Progenitor cell of endocrine pancreas (in vitro differentiated cells): ENCODE data around the gene CRELD2. TPM values are rescaled to one million over a fixed set of nuclear protein-coding genes. Genes with fewer than 3 reads are reported as not detected.

Source experiments
- DNase-seq: peaks from one replicate; pipeline ENCODE4 v3.0.0; 2021; ENCODE audit warnings: low spot score; ENCODE audit not compliant: unreplicated experiment
- H3K27ac Mint-ChIP-seq: 2 replicates; pipeline ENCODE4 v1.8.0; 2021; ENCODE audit warnings: mild to moderate bottlenecking, moderate library complexity, mixed read lengths
- H3K27me3 Mint-ChIP-seq: 2 replicates; pipeline ENCODE4 v1.8.0; 2021; ENCODE audit warnings: mixed read lengths
- H3K36me3 Mint-ChIP-seq: 2 replicates; pipeline ENCODE4 v1.8.0; 2022; ENCODE audit warnings: mixed read lengths; ENCODE audit not compliant: insufficient read depth
- H3K4me1 Mint-ChIP-seq: 2 replicates; pipeline ENCODE4 v1.8.0; 2021; ENCODE audit warnings: low read depth, mixed read lengths
- H3K4me3 Mint-ChIP-seq: 2 replicates; pipeline ENCODE4 v1.8.0; 2021; ENCODE audit warnings: low read depth, mild to moderate bottlenecking, moderate library complexity, mixed read lengths
- H3K9me3 Mint-ChIP-seq: 2 replicates; pipeline ENCODE4 v1.8.0; 2021; ENCODE audit warnings: low read depth, mixed read lengths
- total RNA-seq: library from RNA; stranded (reverse); gene quantifications from 2 replicates; pipeline ENCODE4 v1.2.1, GENCODE V29; 2021
- TF ChIP-seq, protein P1 (sequence below): fragments of 200-600 bp; sonication (generic); IDR thresholded peaks from one replicate; pipeline ENCODE4 v1.5.0; 2021; ENCODE audit warnings: antibody characterized with exemption, mild to moderate bottlenecking; ENCODE audit not compliant: unreplicated experiment

Gene CRELD2
- total RNA-seq, 1 donor from 2014 or later, result 42.2 TPM

- no peak overlapping the region for H3K27ac Mint-ChIP-seq
- peaks cover 72% of the 10 kb centered on the region for H3K36me3 Mint-ChIP-seq
- H3K9me3 Mint-ChIP-seq, result peaks cover 4% of the 10 kb centered on the region
Observed at GRCh38 chr22:49884503-49885260, 33.8 kb upstream of the CRELD2 start.

GRCh38 chr22:49885281-49885680, 33.2 kb upstream of the CRELD2 start:
- DNase-seq, result no peak
- Mint-ChIP-seq H3K27ac (no peak overlapping the region), H3K4me1 (no peaks in the 10 kb centered on the region), H3K9me3 (peaks cover 4% of the 10 kb centered on the region), H3K4me3 (no peak overlapping the region), H3K36me3 (peaks cover 72% of the 10 kb centered on the region), H3K27me3 (no peaks in the 10 kb centered on the region)
- TF ChIP-seq, protein P1, sequence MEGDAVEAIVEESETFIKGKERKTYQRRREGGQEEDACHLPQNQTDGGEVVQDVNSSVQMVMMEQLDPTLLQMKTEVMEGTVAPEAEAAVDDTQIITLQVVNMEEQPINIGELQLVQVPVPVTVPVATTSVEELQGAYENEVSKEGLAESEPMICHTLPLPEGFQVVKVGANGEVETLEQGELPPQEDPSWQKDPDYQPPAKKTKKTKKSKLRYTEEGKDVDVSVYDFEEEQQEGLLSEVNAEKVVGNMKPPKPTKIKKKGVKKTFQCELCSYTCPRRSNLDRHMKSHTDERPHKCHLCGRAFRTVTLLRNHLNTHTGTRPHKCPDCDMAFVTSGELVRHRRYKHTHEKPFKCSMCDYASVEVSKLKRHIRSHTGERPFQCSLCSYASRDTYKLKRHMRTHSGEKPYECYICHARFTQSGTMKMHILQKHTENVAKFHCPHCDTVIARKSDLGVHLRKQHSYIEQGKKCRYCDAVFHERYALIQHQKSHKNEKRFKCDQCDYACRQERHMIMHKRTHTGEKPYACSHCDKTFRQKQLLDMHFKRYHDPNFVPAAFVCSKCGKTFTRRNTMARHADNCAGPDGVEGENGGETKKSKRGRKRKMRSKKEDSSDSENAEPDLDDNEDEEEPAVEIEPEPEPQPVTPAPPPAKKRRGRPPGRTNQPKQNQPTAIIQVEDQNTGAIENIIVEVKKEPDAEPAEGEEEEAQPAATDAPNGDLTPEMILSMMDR, result no peak

More at GRCh38 chr22:49884503-49885260, 33.8 kb upstream of the CRELD2 start:
- H3K4me3 Mint-ChIP-seq, result no peak overlapping the region
- no peak for DNase-seq
- no peaks in the 10 kb centered on the region for H3K4me1 Mint-ChIP-seq
- TF ChIP-seq, protein P1, result no peak
- no peaks in the 10 kb centered on the region for H3K27me3 Mint-ChIP-seq

DNA sequence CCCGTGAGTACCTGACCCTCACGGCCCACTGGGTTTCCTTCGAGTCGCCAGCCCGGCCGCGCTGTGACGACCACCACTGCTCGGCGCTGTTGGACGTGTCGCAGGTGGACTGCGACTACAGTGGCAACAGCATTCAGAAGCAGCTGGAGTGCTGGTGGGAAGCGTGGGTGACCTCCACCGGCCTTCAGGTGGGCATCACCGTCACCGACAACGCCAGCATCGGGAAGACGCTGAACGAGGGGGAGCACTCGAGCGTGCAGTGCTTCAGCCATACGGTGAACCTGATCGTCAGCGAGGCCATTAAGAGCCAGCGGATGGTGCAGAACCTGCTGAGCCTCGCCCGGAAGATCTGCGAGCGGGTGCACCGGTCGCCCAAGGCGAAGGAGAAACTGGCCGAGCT, 32.6 kb upstream of the CRELD2 start:
- H3K4me3 Mint-ChIP-seq, result no peak overlapping the region

DNA sequence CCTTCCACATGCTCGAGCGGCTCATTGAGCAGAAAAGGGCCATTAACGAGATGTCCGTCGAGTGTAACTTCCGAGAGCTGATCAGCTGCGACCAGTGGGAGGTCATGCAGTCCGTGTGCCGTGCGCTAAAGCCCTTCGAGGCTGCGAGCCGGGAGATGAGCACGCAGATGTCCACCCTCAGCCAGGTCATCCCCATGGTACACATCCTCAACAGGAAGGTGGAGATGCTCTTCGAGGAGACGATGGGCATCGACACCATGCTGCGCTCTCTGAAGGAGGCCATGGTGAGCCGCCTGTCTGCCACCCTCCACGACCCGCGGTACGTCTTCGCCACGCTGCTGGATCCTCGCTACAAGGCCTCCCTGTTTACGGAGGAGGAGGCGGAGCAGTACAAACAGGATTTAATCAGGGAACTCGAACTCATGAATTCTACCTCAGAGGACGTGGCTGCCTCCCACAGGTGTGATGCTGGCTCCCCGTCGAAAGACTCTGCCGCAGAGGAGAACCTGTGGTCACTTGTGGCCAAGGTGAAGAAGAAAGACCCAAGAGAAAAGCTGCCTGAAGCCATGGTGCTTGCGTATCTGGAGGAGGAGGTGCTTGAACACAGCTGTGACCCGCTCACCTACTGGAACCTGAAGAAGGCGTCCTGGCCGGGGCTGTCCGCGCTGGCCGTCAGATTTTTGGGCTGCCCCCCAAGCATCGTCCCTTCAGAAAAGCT, 31.9 kb upstream of the CRELD2 start:
- no peak for DNase-seq
- Mint-ChIP-seq H3K36me3 (peaks cover 80% of the 10 kb centered on the region), H3K27ac (no peak overlapping the region), H3K9me3 (peaks cover 7% of the 10 kb centered on the region), H3K4me1 (no peaks in the 10 kb centered on the region), H3K27me3 (no peaks in the 10 kb centered on the region), H3K4me3 (no peak overlapping the region)
- TF ChIP-seq, protein P1, result no peak

More for the DNA sequence above, 32.6 kb upstream of the CRELD2 start:
- no peak for DNase-seq
- TF ChIP-seq, protein P1, result no peak
- Mint-ChIP-seq H3K27me3 (no peaks in the 10 kb centered on the region), H3K9me3 (peaks cover 4% of the 10 kb centered on the region), H3K27ac (no peak overlapping the region), H3K36me3 (peaks cover 74% of the 10 kb centered on the region), H3K4me1 (no peaks in the 10 kb centered on the region)

- H3K27me3 Mint-ChIP-seq, result no peaks in the 10 kb centered on the region
- TF ChIP-seq, protein P1, result no peak
Observed at GRCh38 chr22:49887064-49887451, 31.4 kb upstream of the CRELD2 start.

More at GRCh38 chr22:49887064-49887451, 31.4 kb upstream of the CRELD2 start:
- no peaks in the 10 kb centered on the region for H3K4me1 Mint-ChIP-seq
- H3K36me3 Mint-ChIP-seq, result peaks cover 82% of the 10 kb centered on the region
- H3K27ac Mint-ChIP-seq, result no peak overlapping the region
- peaks cover 8% of the 10 kb centered on the region for H3K9me3 Mint-ChIP-seq
- H3K4me3 Mint-ChIP-seq, result no peak overlapping the region
- no peak for DNase-seq
